Activated CD4-positive, alpha-beta T cell treated with anti-CD3 and anti-CD28 coated beads, Interleukin-2, amount 50 U/mL, for 4 hours (primary cell): ENCODE measurements around the gene TRAF3IP1.
"Not testable (repeated sequence)": the region's sequence is repeated elsewhere in the genome, so short reads cannot be mapped to it uniquely, and the experiment has no call there.

Source experiments
- DNase-seq, 2 experiments: peaks; one replicate each; pipeline ENCODE4 v3.0.0-alpha.2; 2020

The TRAF3IP1 gene

DNA sequence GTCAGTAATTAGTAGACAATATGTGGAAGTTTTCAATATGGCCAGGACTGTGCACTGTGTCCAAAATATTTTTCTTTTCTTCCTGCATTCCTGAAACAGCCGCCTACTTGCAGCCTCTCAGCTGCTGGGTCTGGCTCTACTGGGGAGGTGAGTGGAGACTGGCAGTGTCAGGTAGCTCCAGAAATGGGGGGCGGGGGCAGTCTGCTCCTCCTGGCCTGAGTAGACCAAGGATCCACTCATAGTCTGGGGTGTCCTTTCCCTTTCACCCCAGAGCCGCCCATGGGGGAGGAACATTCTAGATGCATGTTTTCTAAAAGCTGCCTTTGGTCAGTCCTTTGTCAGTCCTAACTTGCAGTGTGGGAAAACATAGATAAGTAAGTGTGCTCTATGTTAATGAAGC lies 23.7 kb downstream of the TRAF3IP1 start:
- DNase-seq: no peak

DNA sequence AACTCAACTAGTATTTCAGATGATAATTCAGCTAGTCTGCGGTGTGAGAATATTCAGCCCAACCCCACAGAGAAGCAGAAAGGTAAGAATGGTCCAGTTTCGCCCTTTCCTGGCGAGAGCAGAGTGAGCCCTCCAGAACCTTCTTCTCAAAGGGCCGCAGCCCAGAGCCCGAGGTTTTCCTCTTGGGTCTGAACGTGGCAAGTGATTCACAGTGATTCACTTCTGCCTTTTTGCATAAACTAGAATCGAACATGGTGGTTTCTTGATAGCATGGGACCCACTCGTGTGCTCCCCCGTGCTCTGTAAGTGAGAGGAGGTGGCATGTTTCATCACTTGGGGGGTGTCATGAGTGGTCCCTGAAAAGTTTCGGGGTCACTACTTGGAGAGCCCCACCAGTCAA lies 24.2 kb downstream of the TRAF3IP1 start:
- DNase-seq: no peak

DNA sequence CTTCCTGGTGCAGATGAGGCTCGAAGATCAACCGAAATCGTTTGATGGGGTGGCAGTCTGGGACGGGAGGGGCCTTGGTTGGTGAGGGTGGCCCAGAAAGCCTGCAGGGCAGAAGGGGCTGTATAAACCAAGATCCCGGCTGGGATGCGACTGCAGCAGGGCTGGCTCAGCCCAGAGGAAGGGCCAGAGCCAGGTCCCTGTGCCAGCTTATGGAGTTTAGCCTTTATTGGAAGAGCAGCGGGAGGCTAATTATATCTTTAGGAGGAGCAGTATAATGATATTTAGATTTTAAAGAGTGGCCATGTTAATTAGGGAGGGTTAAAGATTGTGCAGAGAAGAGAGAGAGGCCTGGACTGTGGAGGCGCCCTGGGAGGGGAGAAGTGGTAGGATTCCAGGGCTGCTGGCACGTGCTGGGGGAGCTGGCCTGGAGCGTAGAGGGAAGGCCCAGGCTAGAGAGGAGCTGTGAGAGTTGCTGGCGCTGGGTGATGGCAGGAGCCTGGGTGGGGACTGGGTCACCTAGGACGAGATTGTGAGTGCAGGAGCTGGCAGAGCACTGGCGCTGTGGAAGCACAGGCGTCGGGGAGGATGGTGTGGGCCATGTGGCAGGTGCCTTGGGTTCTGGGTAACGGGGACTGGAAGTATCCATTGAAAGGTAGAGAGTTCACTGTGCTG lies 25.1 kb downstream of the TRAF3IP1 start:
- no peak for DNase-seq

DNA sequence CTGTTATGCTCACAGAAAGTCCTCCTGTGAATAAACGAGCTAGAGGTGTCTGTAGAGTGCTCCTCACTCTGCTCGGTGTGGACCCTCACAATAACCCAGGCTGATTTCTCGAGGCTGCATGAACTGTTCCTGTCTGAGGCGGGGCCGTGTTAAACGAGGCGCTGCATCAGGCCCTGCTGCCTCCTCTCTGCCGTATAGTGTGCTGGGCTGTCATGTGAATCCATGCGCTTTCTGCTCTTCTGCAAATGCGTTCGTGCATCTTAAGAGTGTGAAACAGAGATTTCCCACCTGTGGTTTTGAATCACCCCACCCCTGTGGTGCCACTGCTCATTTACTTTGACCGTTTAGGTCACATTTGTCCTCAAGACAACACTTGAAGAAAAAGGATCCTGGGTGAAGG lies 26.2 kb downstream of the TRAF3IP1 start:
- no peak for DNase-seq

DNA sequence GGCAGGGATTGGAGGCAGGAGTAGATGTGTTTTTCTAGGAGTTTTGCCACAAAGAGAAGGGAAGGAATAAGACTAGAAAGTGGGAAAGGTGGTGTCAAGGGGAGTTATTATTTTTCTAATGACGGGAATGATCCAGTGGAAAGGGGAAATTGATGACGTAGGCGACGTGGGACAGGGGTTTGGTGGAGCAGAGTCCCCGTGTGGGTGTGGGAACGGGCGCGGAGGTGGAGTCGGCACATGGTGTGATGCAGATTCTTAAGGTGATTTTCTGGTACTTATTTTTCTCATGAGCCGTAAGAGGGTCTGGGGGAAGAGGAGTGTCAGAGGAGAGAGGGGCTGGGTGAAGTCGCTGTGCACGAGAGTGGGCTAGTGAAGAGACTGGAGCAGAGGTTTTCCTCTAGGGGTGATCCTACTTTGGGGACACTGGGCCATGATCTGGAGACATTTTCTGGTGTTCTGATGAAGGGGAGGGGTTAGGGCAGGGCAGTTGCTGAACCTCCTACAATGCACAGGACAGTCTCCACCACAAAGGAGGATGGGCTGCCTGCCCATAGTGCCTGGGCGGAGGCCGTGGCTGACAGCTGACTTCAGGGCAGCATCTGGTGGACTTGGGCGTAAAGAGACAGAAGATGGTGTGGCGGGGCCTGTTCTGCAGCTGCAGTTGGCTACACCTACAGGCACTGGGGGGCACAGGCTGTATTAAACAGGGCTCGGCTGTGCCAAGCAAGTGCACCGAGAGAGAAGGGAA lies 30.0 kb downstream of the TRAF3IP1 start:
- no peak for DNase-seq

DNA sequence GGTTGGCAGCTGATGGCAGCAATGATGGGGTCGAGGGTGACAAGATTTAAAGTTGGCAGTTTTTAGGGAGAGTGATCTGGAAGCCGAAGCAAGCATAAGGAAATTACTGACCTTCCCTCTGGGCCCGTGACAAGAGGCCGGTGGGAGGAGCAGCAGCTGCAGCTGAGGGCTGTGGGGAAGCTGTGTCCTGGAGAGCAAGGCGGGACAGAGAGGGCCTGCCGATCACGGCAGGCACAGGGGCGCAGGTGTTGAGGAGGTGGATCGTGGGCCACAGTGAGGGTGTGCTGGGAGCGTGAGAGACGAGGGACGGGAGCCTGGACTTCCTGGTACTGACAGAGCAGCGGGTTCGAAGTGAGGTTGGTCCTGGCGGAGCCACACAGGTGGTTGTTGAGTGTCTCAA lies 31.0 kb downstream of the TRAF3IP1 start:
- no peak for DNase-seq

DNA sequence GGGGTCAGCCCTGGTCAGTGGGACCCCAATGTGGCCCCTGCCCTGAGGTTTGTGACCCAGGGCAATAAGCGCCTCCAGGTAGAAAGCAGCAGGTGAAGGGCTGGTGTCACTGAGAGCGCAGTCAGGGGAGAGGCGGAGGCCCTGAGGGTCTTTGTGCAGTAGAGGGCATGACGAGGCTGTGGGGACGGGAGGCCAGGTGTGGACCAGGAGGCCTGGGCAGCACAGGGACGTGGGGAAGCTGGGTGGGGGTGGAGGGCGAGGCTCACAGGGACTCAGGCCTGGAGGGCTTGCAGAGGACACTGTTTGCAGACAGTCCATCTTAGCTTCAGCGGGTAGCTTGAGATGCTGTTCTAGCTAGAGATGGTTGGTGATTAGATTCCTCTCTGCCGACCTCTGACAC lies 32.0 kb downstream of the TRAF3IP1 start:
- DNase-seq: no peak

DNA sequence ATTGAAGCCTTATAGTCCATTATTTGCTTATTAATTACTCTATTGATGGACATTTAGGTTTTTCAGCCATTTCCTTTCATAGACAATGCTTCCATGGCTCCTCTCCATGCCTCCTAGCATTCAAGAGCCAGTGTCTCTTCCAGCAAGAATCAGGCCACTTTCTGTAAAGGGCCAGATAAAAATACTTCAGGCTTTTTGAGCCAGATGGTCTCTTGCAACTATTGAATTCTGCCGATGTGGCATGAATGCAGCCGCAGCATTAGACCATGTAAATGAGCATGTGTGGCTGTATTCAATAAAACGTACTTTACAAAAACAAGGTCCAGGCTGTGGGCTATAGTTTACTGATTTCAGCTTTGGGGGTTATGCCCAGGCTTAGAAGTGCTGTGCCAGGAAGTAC lies 38.5 kb downstream of the TRAF3IP1 start:
- no peak for DNase-seq

DNA sequence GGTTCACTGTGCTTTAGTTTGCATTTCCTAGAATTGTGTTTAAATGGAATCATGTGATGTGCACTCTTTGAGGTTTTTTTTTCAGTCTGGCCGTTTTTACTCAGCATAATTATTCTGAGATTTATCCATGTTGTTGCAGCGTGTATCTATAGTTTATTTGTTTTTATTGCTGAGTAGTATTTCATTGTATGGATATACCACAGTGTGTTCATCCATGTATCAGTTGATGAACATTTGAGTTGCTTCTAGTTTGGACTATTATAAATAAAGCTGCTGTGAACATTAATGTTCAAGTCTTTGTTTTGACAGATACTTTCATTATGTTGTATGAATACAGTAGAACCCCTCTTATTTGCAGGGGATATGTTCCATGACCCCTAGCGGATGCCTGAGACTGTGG lies 39.1 kb downstream of the TRAF3IP1 start:
- no peak for DNase-seq

DNA sequence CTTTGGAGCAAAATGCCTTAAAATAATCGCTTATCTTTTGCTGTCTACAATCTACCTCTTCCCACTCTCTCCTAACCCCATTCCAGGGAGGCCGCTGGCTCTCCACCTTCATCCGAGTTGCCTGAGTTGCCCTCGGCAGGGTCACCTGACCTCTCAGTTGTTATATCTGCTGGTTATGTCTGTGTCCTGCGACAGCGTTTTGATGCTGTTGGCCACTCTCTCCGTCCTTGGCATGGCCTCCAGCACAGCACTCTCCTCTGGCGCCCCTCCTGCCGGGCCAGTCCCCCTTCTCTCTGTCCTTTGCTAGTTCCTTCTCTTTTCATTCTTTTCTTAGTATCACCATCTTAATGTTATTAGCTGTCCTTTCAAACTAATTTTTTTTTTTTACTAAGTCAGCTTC lies 41.6 kb downstream of the TRAF3IP1 start:
- DNase-seq: no peak

DNA sequence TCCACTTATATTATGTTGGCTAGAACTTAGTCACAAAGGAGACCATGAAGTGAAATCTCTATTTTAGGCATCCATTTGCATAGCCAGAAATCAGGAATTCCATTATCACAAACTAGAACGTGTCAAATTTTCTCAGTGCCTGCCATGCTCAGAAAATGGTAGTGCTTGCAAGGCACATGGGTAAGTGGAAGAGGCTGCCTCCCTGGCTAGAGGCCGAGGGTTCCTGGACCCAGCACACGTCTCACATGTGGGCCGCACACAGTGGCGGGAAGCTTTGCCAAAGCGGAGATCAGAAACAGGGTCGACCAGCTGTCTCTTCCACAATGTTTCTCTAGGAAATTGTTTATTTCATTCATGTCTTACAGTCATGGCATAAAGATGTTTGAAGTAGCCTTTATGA lies 42.3 kb downstream of the TRAF3IP1 start:
- no peak for DNase-seq

DNA sequence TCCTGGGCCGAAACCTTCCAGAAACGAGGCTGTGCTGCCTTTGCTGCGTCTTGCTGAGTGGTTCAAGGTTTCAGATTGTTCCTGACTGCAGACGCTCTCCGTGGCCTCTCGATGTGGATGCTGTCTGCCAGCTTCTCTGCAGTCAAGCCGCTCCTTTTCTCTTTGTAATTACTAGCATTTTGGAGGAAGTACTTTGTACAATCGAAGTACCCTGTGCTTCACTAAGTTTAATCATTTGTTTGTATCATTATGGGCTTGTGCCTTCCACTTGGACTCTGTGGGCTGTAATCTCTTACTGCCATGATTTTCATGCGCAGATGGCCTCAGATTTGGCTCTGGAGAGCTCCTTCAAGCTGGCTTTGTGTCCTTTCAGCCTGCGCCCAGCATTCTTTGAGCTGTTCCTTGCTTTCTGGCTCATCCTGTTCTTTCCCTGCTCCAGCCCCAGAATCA lies 49.3 kb downstream of the TRAF3IP1 start:
- DNase-seq: no peak

DNA sequence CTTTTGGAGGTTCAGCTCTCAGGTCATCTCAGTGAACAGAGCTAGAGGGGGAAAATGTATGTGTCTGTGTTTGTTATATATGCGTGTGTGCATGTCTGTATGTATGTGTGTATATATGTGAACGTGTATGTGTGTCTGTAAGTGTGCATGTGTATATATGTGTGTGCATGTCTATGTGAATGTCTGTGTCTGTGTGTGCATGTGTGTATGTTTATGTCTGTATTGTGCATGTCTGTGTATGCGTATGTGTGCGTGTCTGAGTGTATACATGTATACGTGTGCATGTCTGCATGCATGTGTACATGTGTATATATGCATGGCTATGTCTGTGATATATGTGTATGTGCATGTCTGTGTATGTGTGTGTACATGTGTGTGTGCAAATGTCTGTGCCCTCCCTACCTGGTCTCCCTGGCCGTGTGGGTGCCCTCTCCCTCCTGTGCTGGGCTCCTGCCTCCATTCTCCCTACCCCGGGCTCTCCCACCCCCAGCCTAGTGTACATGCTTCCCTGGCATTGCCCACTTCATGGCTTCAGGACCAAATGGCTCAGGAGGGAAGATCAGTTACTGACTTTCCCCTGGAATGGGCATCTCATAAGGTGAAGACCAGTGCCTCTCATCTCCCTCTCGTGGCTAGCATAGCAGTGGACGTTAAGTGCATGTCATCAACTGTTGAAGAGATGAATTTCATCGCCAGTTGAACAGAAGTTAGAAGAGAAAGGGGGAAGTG lies 49.9 kb downstream of the TRAF3IP1 start:
- no peak for DNase-seq

DNA sequence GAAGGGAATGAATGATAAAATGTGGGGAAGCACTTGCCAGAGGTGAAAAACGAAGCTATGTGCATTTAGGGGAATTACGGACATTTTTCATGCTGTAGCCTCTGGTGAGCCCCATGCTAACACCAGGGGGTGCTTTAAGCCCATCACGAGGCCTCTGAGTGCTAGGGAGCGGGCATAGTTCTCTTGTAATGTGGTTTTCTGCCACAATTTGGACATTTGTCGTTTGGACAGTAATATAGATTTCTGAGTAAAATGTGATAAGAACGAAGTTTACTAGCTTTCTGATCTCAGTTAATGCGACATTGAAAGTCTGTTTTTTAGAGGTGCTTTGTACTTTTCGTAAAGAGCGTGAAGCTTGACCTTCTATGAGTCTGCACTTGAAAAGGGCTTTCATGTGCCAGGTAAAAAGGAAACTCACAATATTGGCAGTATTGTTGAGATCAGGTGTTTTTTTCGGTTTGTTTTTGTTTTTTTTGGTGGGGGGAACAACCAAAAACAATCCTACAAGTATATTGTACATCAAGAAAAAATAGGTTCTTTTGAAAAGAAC lies 50.6 kb downstream of the TRAF3IP1 start:
- DNase-seq: peak; percentile 44 to 47

DNA sequence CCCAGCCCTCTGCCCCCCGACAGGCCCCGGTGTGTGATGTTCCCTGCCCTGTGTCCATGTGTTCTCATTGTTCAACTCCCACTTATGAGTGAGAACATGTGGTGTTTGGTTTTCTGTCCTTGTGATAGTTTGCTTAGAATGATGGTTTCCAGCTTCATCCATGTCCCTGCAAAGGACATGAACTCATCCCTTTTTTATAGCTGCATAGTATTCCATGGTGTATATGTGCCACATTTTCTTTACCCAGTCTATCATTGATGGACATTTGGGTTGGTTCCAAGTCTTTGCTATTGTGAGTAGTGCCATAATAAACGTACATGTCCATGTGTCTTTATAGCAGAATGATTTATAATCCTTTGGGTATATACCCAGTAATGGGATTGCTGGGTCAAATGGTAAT lies 52.0 kb downstream of the TRAF3IP1 start:
- not testable (repeated sequence) for DNase-seq

DNA sequence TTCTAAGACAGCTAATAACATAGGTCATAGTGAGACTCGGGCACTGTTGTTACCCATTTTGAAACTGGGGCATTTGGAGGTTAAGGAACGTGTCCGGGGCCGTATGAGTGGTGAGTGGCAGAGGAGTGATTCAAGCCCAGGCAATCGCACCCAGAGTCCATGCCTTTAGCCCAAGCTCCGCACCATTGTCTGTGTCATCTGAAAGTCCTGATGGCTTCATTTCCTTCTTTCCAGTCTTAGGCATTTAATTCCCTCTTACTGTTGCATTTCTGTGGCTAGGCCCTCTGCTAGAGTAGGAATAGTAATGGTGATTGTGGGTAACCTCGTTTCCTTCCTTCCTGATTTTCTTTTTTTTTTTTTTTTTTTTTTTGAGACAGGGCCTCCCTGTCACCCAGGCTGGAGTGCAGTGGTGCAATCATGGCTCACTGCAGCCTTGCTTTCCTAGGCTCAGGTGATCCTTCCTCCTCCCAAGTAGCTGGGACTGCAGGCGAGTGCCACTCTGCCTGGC lies 56.6 kb downstream of the TRAF3IP1 start:
- DNase-seq: no peak

DNA sequence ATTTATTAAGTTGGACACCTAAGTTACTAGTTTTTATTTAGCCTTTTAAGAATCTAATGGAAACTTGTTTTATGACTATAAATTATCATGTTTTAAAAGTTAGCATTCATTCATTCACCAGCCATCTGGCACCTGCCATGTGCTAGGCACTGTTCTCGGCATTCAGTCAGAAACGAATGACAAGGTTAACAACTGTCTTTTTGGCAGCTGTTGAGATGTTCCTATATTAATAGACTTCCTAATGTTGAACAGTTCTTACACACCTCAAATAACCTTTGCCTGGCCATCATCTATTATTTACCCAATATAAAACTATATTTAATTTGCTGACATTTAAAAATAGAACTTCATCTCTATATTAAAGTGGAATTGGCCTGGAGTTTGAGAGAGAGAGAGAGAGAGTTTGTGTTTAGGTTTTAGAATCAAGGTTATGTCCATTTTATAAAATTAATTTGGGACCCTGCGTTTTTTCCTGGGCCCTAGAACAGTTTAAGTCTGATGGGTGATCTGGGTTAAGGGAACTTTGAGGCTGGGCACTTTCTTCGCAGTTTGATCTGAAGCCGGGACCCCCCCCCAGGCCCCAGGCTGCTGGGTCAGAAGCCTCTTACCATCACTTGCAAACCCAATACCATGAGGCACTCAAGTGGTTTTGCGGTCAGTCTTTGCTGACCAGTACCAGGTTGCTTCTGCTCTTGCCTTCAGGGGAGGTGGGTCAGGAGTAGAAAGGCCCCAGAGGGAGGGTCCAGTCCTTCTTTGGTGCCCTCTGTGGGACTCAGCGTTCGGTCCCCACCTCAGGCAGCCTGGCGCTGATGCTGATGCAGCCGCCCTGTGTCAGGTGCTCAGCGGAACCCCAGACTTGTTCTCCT lies 58.1 kb downstream of the TRAF3IP1 start:
- DNase-seq: no peak

DNA sequence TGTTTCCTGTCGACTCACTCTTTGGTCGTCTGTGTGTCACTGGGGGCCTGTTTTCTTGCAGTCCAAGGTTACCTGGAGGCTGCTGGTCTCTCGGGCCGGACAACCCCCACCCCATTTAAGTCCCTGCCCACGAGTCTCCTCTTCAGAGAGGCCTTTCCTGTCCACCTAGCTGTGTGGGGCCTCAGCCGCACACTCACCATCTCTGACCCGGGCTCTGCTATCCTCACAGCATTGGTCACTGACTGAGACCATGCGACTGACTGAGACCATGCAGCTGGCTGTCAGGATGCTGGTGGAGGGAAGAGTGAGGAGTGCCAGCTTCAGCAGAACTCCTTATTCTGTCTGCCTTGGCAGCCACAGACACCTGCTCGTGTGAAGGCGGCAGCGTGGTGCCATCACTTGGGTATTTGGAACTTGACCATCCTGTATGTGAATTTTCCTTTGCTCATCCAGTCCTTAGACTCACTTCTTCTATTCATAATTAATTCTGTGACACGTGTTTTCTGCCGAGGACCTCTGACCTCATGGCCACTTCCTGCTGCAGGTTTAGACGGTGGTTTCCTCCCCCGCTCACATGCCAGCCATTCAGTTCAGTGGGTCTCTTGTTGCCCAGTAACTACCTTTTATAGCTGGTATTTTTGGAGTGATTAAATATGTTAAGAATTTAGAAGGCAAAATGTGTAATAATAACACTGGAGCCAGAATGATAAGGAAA lies 58.9 kb downstream of the TRAF3IP1 start:
- no peak for DNase-seq

DNA sequence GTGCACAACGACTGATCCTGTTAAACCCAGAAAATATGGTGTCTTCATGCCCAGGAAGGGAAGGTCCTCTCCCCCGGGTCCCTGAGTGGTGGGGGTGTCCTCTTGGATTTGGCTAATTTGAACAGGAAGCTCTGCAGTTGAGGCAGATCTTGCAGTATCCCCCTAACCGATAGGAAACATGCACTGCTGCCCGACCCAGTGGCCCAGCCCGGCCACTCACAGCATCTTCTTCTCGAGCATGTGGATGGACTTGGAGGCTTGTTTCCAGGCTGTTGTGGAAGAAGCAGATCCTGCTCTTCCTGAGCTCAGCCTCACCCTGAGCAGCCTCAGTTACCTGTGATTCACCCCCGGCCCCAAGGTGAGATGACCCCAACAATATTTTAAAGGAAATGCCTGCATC lies 60.0 kb downstream of the TRAF3IP1 start:
- DNase-seq: no peak

DNA sequence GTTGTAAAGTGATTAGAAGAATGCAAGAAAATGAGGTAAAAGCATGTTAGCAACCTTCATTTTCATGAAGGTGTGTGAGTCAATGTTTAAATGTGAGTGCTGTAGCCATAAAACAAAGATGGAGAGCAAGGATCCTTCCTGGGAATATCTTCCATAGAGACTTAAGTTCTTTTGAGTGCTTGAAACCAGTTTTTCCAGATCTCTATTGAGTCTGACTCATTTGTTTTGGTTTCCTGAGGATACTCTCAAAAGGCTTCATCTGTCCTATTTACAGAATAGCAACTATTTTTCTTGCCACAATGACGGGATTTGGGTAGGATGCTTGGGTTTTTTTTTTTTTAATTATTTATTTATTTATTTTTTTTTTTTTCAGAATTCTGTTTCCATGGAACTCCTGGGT lies 60.5 kb downstream of the TRAF3IP1 start:
- no peak for DNase-seq

DNA sequence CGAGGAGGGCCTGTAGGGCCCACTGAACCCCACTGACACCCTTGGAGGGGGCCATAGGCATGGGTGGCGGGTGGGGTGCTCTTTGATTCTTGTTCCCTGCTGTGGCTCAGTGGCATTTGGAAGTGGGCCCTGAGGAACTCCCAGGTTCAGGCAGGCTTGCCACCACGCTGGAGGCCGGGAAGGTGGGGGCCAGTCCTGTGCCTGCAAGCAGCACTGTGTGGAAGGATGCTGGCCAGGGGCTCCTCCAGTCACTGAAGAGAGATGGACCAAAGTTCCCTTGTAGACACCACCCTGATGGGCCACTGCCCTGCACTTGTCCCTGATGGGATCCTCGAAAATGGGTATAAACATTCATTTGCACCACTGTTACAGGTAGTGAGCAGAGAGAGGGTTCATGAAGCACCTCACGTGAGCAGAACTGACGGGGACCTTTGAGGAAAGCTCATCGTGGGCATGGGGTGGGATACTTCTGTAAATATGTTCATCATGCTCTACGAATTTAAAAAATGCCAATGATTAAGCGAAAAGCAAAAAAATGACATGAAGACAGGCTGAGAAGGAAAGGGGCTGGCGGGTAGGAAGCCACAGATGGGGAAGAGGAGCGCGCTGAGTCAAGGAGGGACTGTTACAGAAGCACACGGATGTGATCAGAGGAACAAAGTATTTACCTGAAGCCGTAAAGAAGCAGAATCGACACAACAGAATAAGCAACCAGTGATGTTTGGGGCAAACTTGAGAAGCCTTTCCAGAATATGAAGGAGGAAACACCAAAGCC lies 61.2 kb downstream of the TRAF3IP1 start:
- no peak for DNase-seq
